NB4 (cell line): ENCODE data around the gene SGMS2.

Experiments
- TF ChIP-seq, protein P1 (sequence below): IDR thresholded peaks from one replicate; pipeline ENCODE4 v1.5.1; 2012; ENCODE audit warnings: low read depth, low read length
- TF ChIP-seq, protein P2 (sequence below): IDR thresholded peaks from 2 replicates; pipeline ENCODE4 v1.6.1; 2011; ENCODE audit warnings: low read depth, low read length

DNA sequence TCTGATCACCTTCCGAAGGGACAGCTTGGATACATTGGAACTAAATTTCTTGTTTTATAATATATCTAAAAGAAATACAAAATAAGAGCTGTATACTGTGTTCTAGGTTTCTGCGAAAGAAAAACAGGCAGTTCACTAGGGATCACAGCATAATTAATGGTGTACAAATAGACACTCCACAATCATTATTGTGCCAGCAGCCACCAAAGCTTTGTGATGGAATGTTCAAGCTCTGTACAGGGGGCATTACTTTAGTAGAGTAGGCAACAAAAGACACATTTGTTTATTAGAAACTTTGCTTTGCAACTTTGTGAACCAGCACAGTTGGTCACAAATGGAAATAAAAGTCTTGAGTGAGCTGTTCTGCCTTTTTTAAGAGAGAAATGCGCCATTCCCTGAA is 49.3 kb downstream of the SGMS2 start:
- TF ChIP-seq, protein P1, sequence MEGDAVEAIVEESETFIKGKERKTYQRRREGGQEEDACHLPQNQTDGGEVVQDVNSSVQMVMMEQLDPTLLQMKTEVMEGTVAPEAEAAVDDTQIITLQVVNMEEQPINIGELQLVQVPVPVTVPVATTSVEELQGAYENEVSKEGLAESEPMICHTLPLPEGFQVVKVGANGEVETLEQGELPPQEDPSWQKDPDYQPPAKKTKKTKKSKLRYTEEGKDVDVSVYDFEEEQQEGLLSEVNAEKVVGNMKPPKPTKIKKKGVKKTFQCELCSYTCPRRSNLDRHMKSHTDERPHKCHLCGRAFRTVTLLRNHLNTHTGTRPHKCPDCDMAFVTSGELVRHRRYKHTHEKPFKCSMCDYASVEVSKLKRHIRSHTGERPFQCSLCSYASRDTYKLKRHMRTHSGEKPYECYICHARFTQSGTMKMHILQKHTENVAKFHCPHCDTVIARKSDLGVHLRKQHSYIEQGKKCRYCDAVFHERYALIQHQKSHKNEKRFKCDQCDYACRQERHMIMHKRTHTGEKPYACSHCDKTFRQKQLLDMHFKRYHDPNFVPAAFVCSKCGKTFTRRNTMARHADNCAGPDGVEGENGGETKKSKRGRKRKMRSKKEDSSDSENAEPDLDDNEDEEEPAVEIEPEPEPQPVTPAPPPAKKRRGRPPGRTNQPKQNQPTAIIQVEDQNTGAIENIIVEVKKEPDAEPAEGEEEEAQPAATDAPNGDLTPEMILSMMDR: no peak
- TF ChIP-seq, protein P2, sequence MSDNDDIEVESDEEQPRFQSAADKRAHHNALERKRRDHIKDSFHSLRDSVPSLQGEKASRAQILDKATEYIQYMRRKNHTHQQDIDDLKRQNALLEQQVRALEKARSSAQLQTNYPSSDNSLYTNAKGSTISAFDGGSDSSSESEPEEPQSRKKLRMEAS: no peak
